AG08396 (cell line): ENCODE data around the gene LYST.
"Not testable (repeated sequence)": the region's sequence is repeated elsewhere in the genome, so short reads cannot be mapped to it uniquely, and the experiment has no call there.

Experiments used
- DNase-seq: peaks from one replicate; pipeline ENCODE4 v3.0.0; 2012; ENCODE audit warnings: low spot score, mixed read lengths

The LYST gene

GRCh38 chr1:235763962-235764361 lies 102.7 kb downstream of the LYST start:
- DNase-seq: no peak

GRCh38 chr1:235759336-235759735 lies 107.4 kb downstream of the LYST start:
- DNase-seq: no peak

- no peak for DNase-seq
Measured at GRCh38 chr1:235758931-235759330, 107.8 kb downstream of the LYST start.

- DNase-seq: no peak
Measured at GRCh38 chr1:235757587-235758096, 109.1 kb downstream of the LYST start.

GRCh38 chr1:235754186-235754585 lies 112.5 kb downstream of the LYST start:
- not testable (repeated sequence) for DNase-seq

DNA sequence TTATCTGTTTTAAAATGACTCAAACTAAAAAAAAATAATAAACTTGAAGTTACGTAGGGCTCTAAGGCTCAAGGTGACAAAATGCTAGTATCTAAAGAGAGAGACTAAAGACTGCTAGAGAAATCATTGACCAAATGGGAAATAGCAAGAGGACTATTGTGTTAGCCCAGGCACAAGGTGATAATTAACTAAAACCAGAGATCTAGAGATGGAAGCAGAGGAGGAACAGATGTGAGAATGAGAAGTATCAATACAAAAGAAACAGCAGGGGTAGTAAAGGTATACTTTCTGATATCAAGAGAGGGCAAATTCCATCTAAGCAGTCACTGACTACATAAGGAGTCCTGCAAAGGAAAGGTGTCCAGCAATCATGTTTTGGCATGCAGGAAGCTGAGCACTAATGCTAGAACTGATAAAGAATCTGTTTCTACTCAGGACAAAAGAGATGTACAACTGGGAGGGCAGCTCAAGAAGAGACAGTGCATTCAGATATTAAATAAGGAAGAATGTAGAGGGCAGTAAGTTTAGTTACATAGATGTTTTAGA lies 116.9 kb downstream of the LYST start:
- DNase-seq: no peak

DNA sequence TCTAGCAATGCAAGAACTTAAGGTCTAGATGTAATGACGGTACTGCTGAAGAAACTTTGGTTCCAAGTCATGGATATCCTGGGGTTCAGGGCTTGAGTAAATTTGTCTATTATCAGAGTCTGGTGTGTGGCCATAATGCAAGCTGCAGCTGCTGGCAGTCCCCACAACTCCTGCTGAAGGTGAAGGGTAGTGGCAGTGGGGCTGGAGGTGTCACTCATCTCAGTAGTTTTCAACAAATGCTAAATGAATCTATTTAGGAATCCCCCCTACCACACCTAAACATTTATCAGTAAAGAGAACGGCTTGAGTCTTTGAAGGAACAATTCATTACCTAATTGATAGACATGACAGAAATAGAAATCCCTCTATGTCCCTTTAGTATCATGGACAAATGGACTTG lies 118.0 kb downstream of the LYST start:
- no peak for DNase-seq

- no peak for DNase-seq
Measured at GRCh38 chr1:235746245-235746644, 120.5 kb downstream of the LYST start.

DNA sequence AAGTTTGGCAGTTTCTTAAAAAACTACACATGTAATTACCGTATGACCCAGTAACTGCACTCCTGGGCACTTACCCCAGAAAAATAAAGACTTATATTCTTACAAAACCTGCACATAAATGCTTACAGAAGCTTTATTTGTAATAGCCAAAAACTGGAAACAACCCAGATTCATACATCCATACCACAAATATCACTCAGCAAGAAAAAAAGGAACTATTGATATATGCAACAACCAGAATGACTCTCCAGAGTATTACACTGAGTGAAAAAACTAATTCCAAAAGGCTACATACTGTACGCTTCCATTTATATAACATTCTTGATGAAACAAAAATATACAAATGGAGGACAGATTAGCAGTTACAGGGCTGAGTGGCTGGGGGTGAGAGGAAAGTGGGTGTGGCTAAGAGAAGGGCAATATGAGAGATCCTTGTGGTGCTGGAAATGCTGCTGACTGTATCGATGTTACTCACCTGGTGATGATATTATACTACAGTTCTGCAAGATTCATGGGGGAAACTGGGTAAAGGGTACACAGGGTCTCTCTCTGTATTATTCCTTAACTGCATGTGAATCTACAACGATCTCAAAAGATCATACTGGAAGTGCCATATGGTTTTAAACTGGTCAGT lies 121.1 kb downstream of the LYST start:
- DNase-seq: no peak

GRCh38 chr1:235742914-235743599 lies 123.6 kb downstream of the LYST start:
- no peak for DNase-seq

GRCh38 chr1:235741294-235741693 lies 125.4 kb downstream of the LYST start:
- peak; percentile 31 for DNase-seq

- DNase-seq: no peak
Measured at GRCh38 chr1:235739631-235740030, 127.1 kb downstream of the LYST start.

DNA sequence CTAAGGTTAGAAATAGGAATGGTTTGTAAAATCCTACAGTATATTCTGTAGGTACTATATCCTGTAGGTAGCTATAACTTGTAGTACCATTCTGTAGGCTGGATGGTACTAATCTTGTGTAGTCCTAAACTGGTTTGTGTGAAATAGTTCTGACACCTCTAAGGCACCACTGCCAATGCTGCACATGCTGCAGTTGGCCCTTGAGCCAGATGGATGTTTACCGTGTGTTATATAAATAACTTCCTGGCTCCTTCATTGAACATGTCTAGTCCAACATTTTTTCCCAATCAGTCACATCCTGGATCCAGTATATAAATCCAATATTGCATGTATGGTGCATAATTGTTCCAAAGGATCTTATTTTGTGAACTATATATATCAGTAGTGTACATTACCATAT lies 127.6 kb downstream of the LYST start:
- DNase-seq: peak; percentile 18

- DNase-seq: no peak
Measured at GRCh38 chr1:235737751-235738150, 129.0 kb downstream of the LYST start.

DNA sequence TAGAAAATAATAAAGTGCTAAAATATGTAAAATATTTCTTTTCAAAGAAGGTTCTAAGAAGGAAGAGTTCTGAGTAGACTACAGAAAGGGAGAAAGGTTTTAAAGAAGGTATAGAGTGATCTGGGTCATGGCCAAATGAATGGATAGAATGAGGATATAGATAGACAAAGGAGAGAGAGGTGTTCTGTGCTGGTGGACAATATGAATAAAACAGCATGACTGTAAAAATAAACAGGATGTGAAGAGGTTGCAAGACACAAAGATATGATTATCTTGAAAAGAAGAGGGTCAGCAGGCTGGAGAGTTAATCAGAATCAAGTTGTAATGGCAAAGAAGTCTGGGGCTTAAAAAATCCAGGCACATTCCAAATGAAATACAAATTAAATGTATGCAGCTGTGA lies 130.4 kb downstream of the LYST start:
- DNase-seq: no peak

GRCh38 chr1:235735621-235736020 lies 131.1 kb downstream of the LYST start:
- no peak for DNase-seq

DNA sequence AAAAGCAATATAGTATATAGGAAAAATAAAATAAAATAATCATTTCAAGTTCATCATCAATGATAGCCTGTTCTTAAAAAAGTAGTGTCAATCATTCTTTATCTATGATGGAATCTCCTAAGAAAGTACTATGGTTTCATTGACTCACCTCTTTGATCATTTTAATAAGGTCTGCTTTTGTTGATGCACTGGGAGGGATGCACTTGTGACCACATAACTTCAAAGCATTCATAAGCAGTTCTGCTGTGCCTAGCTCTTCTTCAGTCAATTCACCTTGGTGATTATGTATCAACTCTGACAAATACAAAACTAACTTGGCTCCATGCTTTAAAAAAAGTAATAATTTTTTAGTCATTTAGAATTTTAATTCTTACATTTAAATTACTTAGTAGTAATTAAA lies 132.4 kb downstream of the LYST start:
- no peak for DNase-seq

DNA sequence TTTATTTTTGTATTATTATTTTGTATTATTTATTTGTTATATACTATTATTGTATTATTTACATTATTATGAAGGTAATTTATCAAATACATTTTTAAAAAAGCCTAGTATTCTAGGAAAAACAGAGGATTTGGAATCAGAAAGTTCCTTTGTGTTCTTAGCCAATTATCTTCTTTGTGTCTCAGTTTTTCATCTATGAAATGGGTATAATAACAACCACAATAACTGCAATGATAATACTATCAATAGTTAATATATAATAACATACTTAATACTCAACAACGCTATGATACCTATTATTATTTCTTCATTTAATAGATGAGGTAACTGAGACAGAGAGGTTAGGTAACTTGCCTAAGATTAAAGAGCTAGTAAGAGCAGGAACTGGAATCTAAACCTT lies 136.7 kb downstream of the LYST start:
- DNase-seq: no peak

GRCh38 chr1:235726557-235726956 lies 140.1 kb downstream of the LYST start:
- no peak for DNase-seq

- no peak for DNase-seq
Measured at GRCh38 chr1:235725434-235725833, 141.3 kb downstream of the LYST start.

DNA sequence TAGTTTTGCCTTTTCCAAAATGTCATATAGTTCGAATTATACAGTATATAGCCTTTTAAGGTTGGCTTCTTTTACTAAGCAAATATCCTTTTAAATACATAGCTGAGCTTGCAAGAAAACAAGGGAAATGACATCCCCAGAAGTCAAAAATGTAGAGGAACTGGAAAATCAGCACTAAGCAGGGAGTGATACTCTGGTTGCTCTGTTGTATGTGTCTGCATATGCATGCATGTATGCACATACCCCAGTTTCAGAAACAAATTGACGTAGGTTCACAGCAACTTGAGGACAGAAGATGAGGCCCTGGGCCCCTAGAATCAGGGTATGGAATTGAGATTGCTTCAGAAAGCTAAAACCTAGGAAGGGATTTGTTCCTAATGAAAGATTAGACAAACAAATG lies 142.0 kb downstream of the LYST start:
- DNase-seq: no peak

DNA sequence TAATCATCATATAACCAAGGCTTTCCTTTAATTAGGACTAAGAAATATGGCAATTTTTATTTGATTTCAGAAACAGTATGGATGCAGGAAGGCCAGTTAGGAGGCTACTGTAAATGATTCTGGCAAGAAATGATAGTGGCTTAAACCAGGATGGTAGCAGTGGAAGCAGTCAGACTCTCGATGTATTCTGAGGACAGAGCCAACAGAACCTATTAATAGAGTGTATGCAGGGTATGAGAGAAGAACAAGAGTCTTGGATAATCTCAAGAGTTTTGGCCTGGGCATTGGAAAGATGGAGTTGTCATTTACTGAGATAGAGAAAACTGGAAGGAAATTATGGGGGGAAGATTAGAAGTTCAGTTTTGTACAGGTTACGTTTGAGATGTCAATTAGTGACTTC lies 143.8 kb downstream of the LYST start:
- no peak for DNase-seq

DNA sequence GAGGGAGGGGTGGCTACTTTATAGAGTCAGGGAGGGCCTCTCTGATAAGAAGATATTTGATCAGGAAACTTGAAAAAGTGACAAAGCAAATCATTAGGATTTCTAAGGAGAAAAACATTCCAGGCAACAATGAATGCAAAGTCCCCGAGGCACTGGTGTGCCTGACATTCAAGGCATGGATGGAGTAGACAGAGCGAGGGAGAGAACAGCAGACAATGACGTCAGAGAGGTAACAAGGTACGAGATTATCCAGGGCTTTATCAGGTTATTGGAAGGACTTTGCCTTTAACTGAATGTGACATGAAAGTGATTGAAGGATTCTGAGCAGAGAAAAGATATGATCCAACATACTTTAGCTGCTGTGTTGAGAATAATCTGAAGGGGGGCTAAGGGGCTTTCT lies 144.7 kb downstream of the LYST start:
- DNase-seq: no peak

- DNase-seq: no peak
Measured at GRCh38 chr1:235720544-235720943, 146.2 kb downstream of the LYST start.
